GM19240 (cell line): Measurements from ENCODE around the gene POC1A.

Source experiments
- DNase-seq: peaks from one replicate; pipeline ENCODE4 v3.0.0; 2011; ENCODE audit warnings: low spot score; ENCODE audit not compliant: insufficient read length

The POC1A gene

GRCh38 chr3:52154135-52155094 is at the start of gene POC1A:
TSS of gene POC1A (minus strand) at chr3:52154423. CDS start at chr3:52154372, 51 bp downstream.
- DNase-seq: peak; percentile 85

DNA sequence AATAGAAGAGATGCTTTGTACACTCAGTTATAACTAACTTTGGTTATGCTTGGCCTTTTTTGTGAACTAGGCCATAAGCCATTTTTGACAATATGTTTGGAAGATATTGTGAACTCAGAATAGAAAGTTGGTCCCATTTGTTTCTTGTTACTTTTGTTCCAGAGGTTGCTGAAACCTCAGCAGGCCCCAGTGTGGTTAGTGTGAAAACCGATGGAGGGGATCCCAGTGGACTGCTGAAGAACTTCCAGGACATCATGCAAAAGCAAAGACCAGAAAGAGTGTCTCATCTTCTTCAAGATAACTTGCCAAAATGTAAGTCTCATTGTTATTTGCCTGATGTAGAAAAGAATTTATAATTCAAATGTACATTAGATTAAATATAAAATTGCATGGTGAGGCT is 49.5 kb upstream of the POC1A start:
- no peak for DNase-seq

DNA sequence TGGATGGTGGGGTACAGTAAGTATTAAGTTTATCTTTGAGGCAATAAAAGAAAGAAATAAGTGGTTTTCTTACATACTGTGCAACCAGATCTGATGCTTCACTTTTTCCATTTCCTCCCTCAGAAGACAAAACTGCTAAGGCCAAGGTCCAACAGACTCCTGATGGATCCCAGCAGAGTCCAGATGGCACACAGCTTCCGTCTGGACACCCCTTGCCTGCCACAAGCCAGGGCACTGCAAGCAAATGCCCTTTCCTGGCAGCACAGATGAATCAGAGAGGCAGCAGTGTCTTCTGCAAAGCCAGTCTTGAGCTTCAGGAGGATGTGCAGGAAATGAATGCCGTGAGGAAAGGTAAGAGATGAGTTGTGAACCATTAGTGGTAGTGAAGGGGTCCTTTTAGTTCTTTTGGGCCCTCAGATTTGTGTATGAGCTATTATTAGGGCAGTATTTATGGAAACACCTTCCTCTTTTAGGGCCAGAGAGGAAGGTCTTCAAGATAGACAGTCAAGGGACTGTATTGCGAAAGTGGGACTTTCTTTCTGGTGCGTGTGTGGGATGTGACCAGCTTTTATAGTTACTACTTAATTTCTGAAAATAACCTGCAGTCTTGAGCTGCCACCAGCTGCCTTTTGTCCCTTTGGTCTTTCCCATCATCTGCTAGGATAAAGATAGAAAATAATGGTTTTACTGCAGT is 48.3 kb upstream of the POC1A start:
- no peak for DNase-seq

- DNase-seq: no peak
These were observed 46.9 kb upstream of the POC1A start for GRCh38 chr3:52200981-52201679.

DNA sequence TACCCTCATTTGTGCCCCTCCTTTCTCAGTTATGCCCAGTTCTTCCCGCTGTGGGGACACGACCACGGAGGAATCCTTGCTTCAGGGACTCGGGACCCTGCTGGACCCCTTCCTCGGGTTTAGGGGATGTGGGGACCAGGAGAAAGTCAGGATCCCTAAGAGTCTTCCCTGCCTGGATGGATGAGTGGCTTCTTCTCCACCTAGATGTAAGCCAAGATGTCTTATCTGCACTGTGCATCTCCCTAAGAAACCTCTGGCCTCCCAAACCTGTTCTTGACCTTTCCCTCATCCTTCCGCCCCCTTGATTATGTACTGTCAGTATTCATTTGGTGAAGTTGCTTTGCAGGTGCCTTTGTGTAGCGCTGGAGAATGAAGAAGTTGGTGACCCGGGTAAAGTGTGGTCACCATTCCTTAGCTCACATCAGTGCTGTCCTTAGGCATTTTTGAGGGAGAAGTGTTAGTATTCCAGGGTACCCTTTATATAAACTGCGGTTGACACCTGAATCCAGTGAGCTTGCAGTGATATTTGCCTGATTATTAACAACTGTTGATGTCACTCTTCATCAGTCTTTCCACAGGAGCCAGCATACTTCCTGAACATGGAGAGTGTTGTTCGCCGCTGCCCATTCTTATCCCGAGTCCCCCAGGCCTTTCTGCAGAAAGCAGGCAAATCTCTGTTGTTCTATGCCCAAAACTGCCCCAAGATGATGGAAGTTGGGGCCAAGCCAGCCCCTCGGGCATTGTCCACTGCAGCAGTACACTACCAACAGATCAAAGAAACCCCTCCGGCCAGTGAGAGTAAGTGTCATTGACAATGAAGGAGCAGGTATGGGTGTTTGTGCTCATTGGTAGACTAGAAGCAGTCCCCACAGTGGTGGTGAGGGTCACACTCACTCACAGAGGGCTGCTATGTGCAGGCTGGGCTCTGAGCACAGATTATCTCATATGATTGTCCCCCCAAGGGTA is 44.7 kb upstream of the POC1A start:
- DNase-seq: no peak

DNA sequence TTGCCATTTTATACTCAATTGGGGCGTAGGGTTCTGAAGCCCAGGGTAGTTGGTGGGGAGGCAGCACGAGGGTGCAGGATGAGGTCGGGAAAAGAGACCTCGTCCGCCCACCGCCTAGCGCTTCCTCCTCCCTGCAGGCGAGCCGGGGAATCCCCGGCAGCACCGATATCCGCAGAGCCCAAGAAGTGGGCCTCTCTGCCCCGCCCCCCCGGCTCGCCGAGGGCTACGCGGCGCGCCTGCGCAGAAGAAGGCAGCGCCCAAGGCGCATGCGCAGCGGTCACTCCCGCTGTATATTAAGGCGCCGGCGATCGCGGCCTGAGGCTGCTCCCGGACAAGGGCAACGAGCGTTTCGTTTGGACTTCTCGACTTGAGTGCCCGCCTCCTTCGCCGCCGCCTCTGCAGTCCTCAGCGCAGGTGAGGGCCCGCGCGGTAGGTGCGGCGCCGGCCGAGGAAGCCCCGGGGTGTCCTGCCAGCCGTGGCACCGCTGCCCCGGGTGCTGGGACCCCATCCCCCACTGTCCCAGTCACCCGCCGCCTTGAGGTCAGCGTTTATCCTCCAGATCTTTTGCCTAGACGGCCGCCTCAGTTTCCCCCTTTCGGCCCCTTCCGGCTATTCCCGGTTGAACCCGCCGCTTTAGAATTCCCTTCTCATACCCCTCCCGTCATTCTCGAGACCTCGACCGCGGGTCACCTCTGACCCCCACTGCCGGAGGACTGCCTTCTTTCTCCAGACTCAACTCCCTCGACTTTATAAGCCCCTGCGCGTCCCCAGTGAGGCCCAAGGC is 43.8 kb upstream of the POC1A start, which contains the start of gene ALAS1:
Gene ALAS1, plus strand, starts transcription at position 319 of the 784 bp plus-strand sequence. CDS start 1,082 bp downstream, outside the sequence.
- DNase-seq: peak; percentile 97

DNA sequence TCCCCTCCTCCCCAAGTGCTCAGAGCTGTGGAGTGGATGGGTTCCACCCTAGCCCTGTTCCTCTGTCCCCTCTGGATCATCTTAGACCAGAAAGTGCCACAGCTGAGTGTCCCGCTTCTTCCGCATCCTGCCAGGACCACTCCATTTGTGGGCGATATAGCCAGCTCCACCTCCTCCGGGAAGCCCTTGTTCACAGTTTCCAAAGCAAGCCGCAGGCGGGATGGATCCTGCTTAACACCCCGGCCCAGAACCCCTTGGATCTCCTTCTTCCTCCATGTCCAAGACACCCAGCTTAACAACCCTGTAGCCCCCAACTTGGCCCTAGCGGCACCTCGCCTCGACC is 43.2 kb upstream of the POC1A start:
- DNase-seq: no peak

DNA sequence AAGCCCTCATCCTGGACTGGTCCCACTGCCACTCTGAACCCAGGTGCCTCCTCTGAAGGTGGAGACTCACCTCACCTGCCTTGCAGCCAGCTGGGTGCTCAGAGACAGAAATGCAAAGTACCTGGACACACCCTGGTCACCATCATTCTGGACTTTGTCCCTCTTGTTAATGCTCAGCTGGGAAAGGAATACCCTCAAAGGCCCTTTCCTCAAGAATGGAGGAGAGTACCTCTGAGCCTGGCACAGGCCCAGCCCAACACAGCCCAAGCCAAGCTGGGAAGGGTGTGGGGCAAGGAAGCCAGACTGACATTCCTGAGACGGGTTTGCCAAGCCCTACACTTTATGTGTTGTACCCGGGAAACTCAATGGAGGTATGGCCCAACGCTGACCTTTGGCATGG is 42.8 kb upstream of the POC1A start:
- no peak for DNase-seq

DNA sequence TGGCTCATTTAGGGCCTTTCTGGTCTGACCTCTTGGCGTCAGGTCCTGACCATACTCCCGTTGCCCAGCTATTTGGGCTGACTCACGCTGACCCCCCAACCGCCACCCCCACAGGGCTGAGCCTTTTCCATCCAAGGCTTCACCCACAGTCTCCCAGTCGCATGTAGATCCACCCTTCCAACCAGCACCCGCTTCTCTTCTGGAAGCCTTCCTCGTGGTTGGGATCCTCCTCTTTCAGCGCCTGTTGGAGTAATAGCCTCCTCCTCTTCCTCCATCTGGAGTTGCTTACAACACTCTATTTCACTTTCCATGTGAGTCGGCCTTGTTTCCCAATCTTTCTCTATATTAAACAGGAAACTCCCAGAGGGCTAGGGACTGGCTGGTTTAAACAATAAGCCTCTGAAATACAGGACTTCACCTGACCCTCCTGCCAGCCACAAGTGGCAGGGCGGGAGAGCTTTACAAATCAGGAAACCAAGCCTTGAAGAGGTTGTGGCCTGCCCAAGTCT is 41.7 kb upstream of the POC1A start:
- DNase-seq: no peak

DNA sequence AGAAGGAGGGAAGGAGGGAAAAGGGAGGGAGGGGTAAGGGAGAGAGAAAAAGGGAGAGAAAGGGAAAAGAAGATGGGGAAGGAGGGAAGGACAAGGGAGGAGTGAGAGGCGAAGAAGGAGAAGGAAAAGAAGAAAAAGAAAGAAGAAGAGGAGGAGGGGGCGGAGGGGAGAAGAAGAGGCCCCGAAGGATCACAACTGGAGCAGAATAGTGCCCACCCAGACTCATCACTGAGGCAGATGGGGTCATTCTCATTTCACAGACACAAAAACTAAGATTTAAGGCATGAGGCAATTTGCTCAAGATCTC is 41.0 kb upstream of the POC1A start:
- DNase-seq: no peak

GRCh38 chr3:52194485-52195290 is 40.5 kb upstream of the POC1A start:
- no peak for DNase-seq

- DNase-seq: no peak
These were observed 38.8 kb upstream of the POC1A start for GRCh38 chr3:52193065-52193464.

GRCh38 chr3:52191663-52192062 is 37.4 kb upstream of the POC1A start:
- DNase-seq: no peak

- no peak for DNase-seq
These were observed 36.3 kb upstream of the POC1A start for GRCh38 chr3:52190294-52191074.

DNA sequence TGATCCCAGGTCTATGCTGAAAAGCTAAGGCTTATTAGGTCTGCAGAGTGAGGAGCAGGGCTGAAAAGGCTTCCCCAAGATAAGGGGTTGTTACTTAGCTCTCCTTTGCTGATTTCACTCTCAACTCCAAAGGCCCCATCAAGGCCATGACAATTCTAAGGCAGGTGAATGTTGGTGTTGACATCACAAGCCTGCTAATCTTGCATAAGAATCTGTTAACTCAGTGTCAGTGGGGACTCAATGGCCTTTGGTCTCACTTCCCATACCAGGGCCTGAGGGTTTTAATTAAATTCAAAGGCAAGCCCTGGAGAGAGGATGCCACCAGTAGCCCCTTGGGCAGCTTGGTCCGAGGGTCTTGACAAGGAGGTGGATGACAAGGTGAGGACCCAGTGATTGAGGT is 34.3 kb upstream of the POC1A start:
- no peak for DNase-seq

DNA sequence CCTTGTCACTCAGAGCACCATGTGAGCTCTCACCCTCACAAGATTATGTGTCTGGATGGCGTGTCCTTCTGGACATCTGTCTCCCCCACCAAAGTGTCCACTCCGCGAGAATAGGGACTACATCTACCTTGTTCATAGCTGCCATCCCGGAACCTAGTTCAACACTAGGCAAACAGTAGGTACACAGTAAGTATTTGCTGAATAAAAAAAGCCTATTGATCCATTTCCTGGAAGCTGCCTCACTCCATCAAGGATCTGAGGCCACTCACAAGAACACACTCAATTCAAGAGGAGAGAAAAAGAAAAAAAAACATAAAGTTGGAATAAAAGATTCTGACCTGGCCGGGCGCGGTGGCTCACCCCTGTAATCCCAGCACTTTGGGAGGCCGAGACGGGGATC is 32.5 kb upstream of the POC1A start:
- DNase-seq: no peak

DNA sequence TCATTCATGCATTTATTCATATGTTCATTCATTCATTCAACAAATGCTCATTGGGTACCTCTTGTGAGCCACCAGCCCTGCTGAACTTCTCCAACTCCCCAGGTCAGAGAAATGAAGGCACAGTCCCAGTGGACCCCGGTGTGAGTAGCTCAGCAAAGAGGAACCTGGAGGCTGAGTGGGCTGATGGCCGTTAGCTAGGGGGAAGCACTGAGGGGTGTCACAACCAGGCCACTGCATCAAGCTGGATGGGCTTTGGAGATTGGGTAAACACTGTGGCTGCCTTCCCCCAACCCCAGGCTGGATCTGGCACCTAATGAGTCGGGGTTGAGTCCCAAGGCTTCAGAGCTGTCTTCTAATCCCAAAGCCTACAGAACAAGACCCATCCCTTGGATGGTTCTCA is 31.6 kb upstream of the POC1A start:
- DNase-seq: no peak

DNA sequence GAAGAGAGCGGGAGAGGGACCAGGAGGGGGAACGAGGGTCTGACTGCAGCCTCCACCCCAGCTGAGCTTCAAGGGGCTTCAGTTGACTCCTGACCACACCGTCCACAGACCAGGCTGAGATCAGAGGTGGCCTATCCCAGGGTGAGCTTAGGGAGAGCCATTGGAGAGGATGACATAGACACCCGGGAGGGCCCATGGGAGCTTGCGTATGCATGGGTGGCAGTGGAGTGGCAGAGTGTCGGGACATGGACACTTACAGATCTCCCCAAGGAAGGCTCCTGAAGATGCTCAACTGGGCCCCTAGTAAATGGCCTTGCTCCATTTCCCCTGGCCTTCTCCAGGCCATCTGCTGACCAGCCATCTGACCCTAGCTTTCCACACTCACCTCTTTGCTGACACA is 31.1 kb upstream of the POC1A start:
- no peak for DNase-seq
